HG03571 (cell line): ENCODE results near the gene TRAF3.
"Not testable (repeated sequence)": the region's sequence is repeated elsewhere in the genome, so short reads cannot be mapped to it uniquely, and the experiment has no call there.

Experiments
- ATAC-seq: cut with Tn5 transposase; IDR thresholded peaks from one replicate; pipeline ENCODE4 v1.9.1; 2021; ENCODE audit not compliant: unreplicated experiment

The TRAF3 gene

GRCh38 chr14:102922490-102923200, 145.4 kb downstream of the TRAF3 start, which contains the start of gene AMN:
Gene AMN, plus strand, starts transcription at chr14:102922663. Its CDS starts 26 bp downstream, at chr14:102922689.
- no peak for ATAC-seq

- no peak for ATAC-seq
These were observed 146.1 kb downstream of the TRAF3 start for GRCh38 chr14:102923201-102923924.

- ATAC-seq = no peak
These were observed 146.8 kb downstream of the TRAF3 start for GRCh38 chr14:102923925-102924486.

- ATAC-seq = no peak
These were observed 147.7 kb downstream of the TRAF3 start for GRCh38 chr14:102924632-102925588.

- ATAC-seq = no peak
These were observed 148.4 kb downstream of the TRAF3 start for GRCh38 chr14:102925646-102926045.

GRCh38 chr14:102926104-102926503, 148.9 kb downstream of the TRAF3 start:
- ATAC-seq = no peak

- not testable (repeated sequence) for ATAC-seq
These were observed 149.6 kb downstream of the TRAF3 start for GRCh38 chr14:102926840-102927239.

GRCh38 chr14:102927346-102927877, 150.2 kb downstream of the TRAF3 start:
- ATAC-seq = no peak

GRCh38 chr14:102927878-102928411, 150.7 kb downstream of the TRAF3 start:
- ATAC-seq = no peak

- ATAC-seq = no peak
These were observed 151.4 kb downstream of the TRAF3 start for GRCh38 chr14:102928412-102929240.

- no peak for ATAC-seq
These were observed 152.2 kb downstream of the TRAF3 start for GRCh38 chr14:102929241-102930137.

- ATAC-seq = no peak
These were observed 153.0 kb downstream of the TRAF3 start for GRCh38 chr14:102930138-102930752.

- ATAC-seq = no peak
These were observed 153.7 kb downstream of the TRAF3 start for GRCh38 chr14:102930753-102931579.

GRCh38 chr14:102931580-102932285, 154.5 kb downstream of the TRAF3 start:
- no peak for ATAC-seq

- no peak for ATAC-seq
These were observed 155.4 kb downstream of the TRAF3 start for GRCh38 chr14:102932484-102933248.
